Kidney (tissue), 14 donors: ENCODE data around the gene MLLT6. TPM values are rescaled to one million over a fixed set of nuclear protein-coding genes. Genes with fewer than 3 reads are reported as not detected.

Experiments
- DNase-seq, 5 donors: peaks; one replicate each; pipeline ENCODE4 v3.0.0-alpha.2; 2013 to 2020
- FAIRE-seq: peaks from 2 replicates; lab custom pipeline; 2012; peaks lifted over from hg19 to GRCh38; lab: Jason Lieb, UNC
- H3K27ac ChIP-seq, 2 donors: one replicate each; pipeline ENCODE4 v1.7.0; 2013; ENCODE audit warnings: low read depth in 2 of 2, low read length in 2 of 2, inconsistent platforms in 1 of 2
- H3K27me3 ChIP-seq: one replicate; pipeline ENCODE4 v1.7.1; 2013; ENCODE audit warnings: low read length, inconsistent platforms; ENCODE audit not compliant: control insufficient read depth, insufficient read depth
- H3K36me3 ChIP-seq, 3 donors: one replicate each; pipeline versions ENCODE4 v1.7.0 to v1.7.1; 2013; ENCODE audit warnings: low read length in 3 of 3, control low read depth in 1 of 3, inconsistent platforms in 1 of 3; ENCODE audit not compliant: insufficient read depth in 3 of 3, control insufficient read depth in 2 of 3
- H3K4me1 ChIP-seq, 3 donors: one replicate each; pipeline versions ENCODE4 v1.7.0 to v1.7.1; 2013; ENCODE audit warnings: low read length in 3 of 3, inconsistent platforms in 1 of 3, low read depth in 1 of 3; ENCODE audit not compliant: control insufficient read depth in 2 of 3, insufficient read depth in 2 of 3
- H3K4me3 ChIP-seq, 3 donors: one replicate each; pipeline versions ENCODE4 v1.7.0 to v1.8.1; 2013; ENCODE audit warnings: low read length in 3 of 3, control low read depth in 1 of 3, inconsistent platforms in 1 of 3
- H3K9ac ChIP-seq, 3 donors: one replicate each; pipeline versions ENCODE4 v1.7.0 to v1.7.1; 2013; ENCODE audit warnings: low read length in 3 of 3, control low read depth in 1 of 3, inconsistent platforms in 1 of 3
- H3K9me3 ChIP-seq, 3 donors: one replicate each; pipeline versions ENCODE4 v1.7.0 to v1.7.1; 2013; ENCODE audit warnings: low read length in 3 of 3, control low read depth in 1 of 3, inconsistent platforms in 1 of 3; ENCODE audit not compliant: control insufficient read depth in 2 of 3, insufficient read depth in 1 of 3
- intact Hi-C: fragments of 100-400 bp; cut with DNase I; formaldehyde crosslinking; loops from one replicate; pipeline ENCODE4 v1.11.1; 2022
- polyA plus RNA-seq: library from polyadenylated mRNA; stranded (reverse); fragments of 350-450 nt; fragmentation: Illumina TruSeq; extraction: RNeasy Lipid Tissue Mini Kit (QIAGEN cat#74804); gene quantifications from one replicate; pipeline ENCODE4 v1.2.3, GENCODE V29; 2014; ENCODE audit warnings: low read depth, low replicate concordance; ENCODE audit not compliant: insufficient read depth
- total RNA-seq: library from RNA; stranded (reverse); fragmentation: NEBNext Ultra II Directional; extraction: Animal tissue kit (Norgen Biotek cat#: 25700); gene quantifications from one replicate; pipeline ENCODE4 v1.2.1, GENCODE V29; 2021
- TF ChIP-seq, protein P1 (sequence below): IDR thresholded peaks from 3 replicates; pipeline ENCODE4 v1.5.1; 2012; ENCODE audit warnings: mild to moderate bottlenecking, moderate library complexity, borderline replicate concordance; ENCODE audit not compliant: insufficient read depth; ENCODE audit errors: extremely low read depth
- donor health status: control.
- donor health status: control.
- donor health status: control.
- donor health status: control.
- donor health status: control.
- donor health status: DM: yes; HTN: yes; CAD: no.
- donor health status: Normal renal cell carcinoma (clear cell type).

The MLLT6 gene
- total and polyA plus RNA-seq, 2 donors from 2014 or later: 34.3 to 199 TPM

DNA sequence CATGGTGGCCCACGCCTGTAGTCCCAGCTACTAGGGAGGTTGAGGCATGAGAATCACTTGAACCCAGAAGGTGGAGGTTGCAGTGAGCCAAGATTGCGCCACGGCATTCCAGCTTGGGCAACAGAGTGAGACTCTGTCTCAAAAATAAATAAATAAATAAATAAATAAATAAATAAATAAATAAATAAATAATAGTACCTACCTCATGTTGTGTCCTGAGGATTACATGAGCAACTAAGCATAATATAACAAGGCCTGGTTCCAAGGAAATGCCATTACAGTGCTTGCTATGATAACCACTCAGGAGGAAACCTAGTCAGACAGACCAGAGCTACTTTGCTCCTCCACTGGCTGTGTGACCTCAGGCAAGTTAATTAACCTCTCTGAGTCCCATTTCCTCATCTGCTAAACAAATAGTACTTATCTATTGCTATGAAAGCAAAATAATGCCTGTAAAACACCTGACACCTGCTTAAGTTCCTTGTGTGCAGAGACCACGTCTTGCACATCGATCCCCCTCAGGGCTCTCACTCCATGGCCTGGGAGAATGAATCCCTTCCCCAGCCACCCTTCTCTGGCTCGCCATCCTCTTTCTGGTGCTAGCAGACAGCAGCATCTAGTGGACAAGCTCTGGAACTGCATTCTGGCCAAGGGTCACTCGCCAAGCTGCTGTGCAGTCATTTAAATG lies 37.8 kb upstream of the MLLT6 start:
- peaks cover 24% of the 10 kb centered on the region for H3K27me3 ChIP-seq
- FAIRE-seq: no peak
- intact Hi-C loops: no loop called here

DNA sequence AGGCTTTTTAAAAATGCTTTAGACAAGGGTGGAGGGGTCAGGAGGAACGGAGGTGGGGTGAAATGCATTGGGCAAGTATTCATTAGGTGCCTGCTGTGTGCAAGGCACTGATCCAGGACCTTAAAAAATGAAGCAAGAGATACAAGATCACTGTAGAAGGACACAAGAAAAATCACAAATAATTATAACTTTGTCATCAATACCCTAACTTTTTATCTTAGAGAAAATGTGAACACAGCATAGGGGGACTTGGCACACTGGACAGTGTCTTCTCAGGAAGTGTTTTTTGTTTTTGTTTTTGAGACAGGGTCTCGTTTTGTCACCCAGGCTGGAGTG lies 37.3 kb upstream of the MLLT6 start:
- no peak for FAIRE-seq
- no peak overlapping the region for H3K9ac ChIP-seq
- intact Hi-C loops: no loop called here
- H3K27me3 ChIP-seq: peaks cover 28% of the 10 kb centered on the region
- TF ChIP-seq, protein P1, sequence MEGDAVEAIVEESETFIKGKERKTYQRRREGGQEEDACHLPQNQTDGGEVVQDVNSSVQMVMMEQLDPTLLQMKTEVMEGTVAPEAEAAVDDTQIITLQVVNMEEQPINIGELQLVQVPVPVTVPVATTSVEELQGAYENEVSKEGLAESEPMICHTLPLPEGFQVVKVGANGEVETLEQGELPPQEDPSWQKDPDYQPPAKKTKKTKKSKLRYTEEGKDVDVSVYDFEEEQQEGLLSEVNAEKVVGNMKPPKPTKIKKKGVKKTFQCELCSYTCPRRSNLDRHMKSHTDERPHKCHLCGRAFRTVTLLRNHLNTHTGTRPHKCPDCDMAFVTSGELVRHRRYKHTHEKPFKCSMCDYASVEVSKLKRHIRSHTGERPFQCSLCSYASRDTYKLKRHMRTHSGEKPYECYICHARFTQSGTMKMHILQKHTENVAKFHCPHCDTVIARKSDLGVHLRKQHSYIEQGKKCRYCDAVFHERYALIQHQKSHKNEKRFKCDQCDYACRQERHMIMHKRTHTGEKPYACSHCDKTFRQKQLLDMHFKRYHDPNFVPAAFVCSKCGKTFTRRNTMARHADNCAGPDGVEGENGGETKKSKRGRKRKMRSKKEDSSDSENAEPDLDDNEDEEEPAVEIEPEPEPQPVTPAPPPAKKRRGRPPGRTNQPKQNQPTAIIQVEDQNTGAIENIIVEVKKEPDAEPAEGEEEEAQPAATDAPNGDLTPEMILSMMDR: no peak
- no peaks in the 10 kb centered on the region for H3K36me3 ChIP-seq
- H3K9me3 ChIP-seq: no peaks in the 10 kb centered on the region
- no peak overlapping the region for H3K4me3 ChIP-seq
- no peak overlapping the region for H3K27ac ChIP-seq
- DNase-seq: peak in 1 of 5 donors; percentile 31
- H3K4me1 ChIP-seq: no peaks in the 10 kb centered on the region

More for the DNA sequence above, 37.8 kb upstream of the MLLT6 start:
- H3K36me3 ChIP-seq: no peaks in the 10 kb centered on the region
- TF ChIP-seq, protein P1: peak; percentile 100
- no peak overlapping the region for H3K27ac ChIP-seq
- H3K4me1 ChIP-seq: no peaks in the 10 kb centered on the region
- no peak overlapping the region for H3K9ac ChIP-seq
- H3K4me3 ChIP-seq: no peak overlapping the region
- peak; percentile 71 to 85 (median 81) for DNase-seq
- no peaks in the 10 kb centered on the region for H3K9me3 ChIP-seq

DNA sequence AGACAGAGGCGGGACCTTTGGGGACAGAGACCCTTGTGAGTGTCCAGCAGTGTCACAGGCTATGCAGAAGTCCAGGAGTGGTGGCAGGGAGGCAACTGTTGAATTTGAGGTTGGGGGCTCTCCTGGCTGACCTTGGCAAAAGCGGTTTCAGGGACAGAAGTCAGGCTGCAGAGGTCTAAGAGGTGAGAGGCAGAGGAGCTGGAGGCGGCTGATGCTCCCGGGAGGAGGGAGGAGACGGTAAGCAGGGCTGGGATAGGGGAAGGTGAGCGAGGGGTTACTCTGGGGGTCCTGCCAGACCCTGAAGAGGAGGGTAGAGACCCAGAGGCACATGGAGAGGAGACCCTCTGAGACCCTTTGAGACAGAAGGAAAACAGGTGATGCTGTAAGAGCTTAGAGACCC lies 35.6 kb upstream of the MLLT6 start:
- DNase-seq: no peak
- Histone ChIP-seq H3K4me1 (peaks cover 0 to 3% (median 0%) of the 10 kb centered on the region in 3 donors), H3K27ac (no peak overlapping the region), H3K27me3 (peaks cover 32% of the 10 kb centered on the region), H3K36me3 (no peaks in the 10 kb centered on the region), H3K9me3 (no peaks in the 10 kb centered on the region), H3K4me3 (no peak overlapping the region), H3K9ac (no peak overlapping the region)
- TF ChIP-seq, protein P1: no peak
- FAIRE-seq: no peak
- intact Hi-C loops: no loop called here
